K562 (cell line): ENCODE data around the gene MEOX1. TPM values are rescaled to one million over a fixed set of nuclear protein-coding genes. Genes with fewer than 3 reads are reported as not detected.

Source experiments
- ATAC-seq: fragments of 200-7000 bp; cut with Tn5 transposase; 3 replicates; pipeline ENCODE4 v1.9.1; 2020; ENCODE audit warnings: moderate library complexity
- BruUV-seq: library from RNA; stranded (reverse); fragments of 400-500 nt; replicated peaks from 2 replicates; lab custom pipeline; 2021; lab: Mats Ljungman, UMichigan
- CTCF ChIA-PET: fragments of 300-600 bp; formaldehyde crosslinking; extraction: SDS; loops from one replicate; lab custom pipeline; 2021; ENCODE audit warnings: low intra/inter-chr PET ratio; lab: Yijun Ruan, JAX
- POLR2A ChIA-PET: fragments of 300-600, 350-650 bp; sonication (Branson Sonifier 250); formaldehyde crosslinking; extraction: SDS; loops from one replicate; lab custom pipeline; 2021; ENCODE audit warnings: antibody characterized with exemption, inconsistent platforms; lab: Yijun Ruan, JAX
- DNase-seq, 4 experiments: peaks; one replicate each; pipeline versions ENCODE4 v3.0.0 to v3.0.0-alpha.2; 2011 to 2018; ENCODE audit warnings: low spot score in 3 of 4, mixed read lengths in 3 of 4; ENCODE audit errors: extremely low read depth in 1 of 4
- FAIRE-seq: peaks from 2 replicates; lab custom pipeline; 2011; peaks lifted over from hg19 to GRCh38; lab: Jason Lieb, UNC
- H2AFZ ChIP-seq: 2 replicates; pipeline ENCODE4 v1.6.0; 2011; ENCODE audit warnings: low read depth, low read length, control low read depth, inconsistent platforms
- H3K27ac ChIP-seq: fragments of 200-600 bp; 3 replicates; pipeline ENCODE4 v1.8.0; 2011; ENCODE audit warnings: low read depth, mild to moderate bottlenecking, control low read depth, inconsistent platforms, low read length, moderate library complexity, mixed read lengths; ENCODE audit errors: extremely low read depth
- H3K27me3 ChIP-seq, 2 experiments: fragments of 300-600 bp in 1 of 2; 2 replicates in 1 of 2; 3 replicates in 1 of 2; pipeline versions ENCODE4 v1.6.0 to v1.8.0; 2011; ENCODE audit warnings: inconsistent platforms in 2 of 2, low read length in 2 of 2, mild to moderate bottlenecking in 1 of 2, mixed read lengths in 1 of 2, moderate library complexity in 1 of 2; ENCODE audit not compliant: control insufficient read depth in 2 of 2, insufficient read depth in 2 of 2
- H3K36me3 ChIP-seq: fragments of 300-600 bp; 3 replicates; pipeline ENCODE4 v1.8.0; 2011; ENCODE audit warnings: mild to moderate bottlenecking, low read length, inconsistent platforms; ENCODE audit not compliant: control insufficient read depth, insufficient read depth
- H3K4me1 ChIP-seq, 2 experiments: fragments of 200-600 bp in 1 of 2; replicated peaks in 1 of 2; 2 replicates in 1 of 2; 3 replicates in 1 of 2; pipeline versions ENCODE4 v1.5.1 to v1.8.0; 2011; ENCODE audit warnings: inconsistent platforms in 2 of 2, low read length in 2 of 2, mild to moderate bottlenecking in 1 of 2, mixed read lengths in 1 of 2, moderate library complexity in 1 of 2; ENCODE audit not compliant: control insufficient read depth in 2 of 2, insufficient read depth in 2 of 2
- H3K4me2 ChIP-seq: 2 replicates; pipeline ENCODE4 v1.6.1; 2011; ENCODE audit warnings: low read length, control low read depth, inconsistent platforms, mixed read lengths; ENCODE audit not compliant: insufficient read depth
- H3K4me3 ChIP-seq: fragments of 200-600 bp; sonication (generic), shearing (Covaris generic); 2 replicates; pipeline ENCODE4 v1.5.1; 2016; ENCODE audit warnings: control low read depth, inconsistent platforms
- H3K79me2 ChIP-seq: fragments of 200-600 bp; 3 replicates; pipeline ENCODE4 v1.8.0; 2011; ENCODE audit warnings: low read length, inconsistent platforms; ENCODE audit not compliant: control insufficient read depth, insufficient read depth
- H3K9ac ChIP-seq, 2 experiments: 2 replicates each; pipeline versions ENCODE4 v1.6.0 to v1.6.1; 2011; ENCODE audit warnings: low read depth in 2 of 2, low read length in 2 of 2, control low read depth in 1 of 2, inconsistent platforms in 1 of 2, mild to moderate bottlenecking in 1 of 2, mixed read lengths in 1 of 2; ENCODE audit not compliant: insufficient read depth in 1 of 2
- H3K9me1 ChIP-seq: one replicate; pipeline ENCODE4 v1.6.0; 2011; ENCODE audit warnings: inconsistent platforms, mild to moderate bottlenecking, low read length, moderate library complexity; ENCODE audit not compliant: control insufficient read depth, insufficient read depth
- H3K9me3 ChIP-seq: replicated peaks from 2 replicates; pipeline ENCODE4 v1.5.1; 2011; ENCODE audit warnings: low read depth, low read length, inconsistent platforms; ENCODE audit not compliant: control insufficient read depth, insufficient read depth
- H4K20me1 ChIP-seq: replicated peaks from 2 replicates; pipeline ENCODE4 v1.6.1; 2011; ENCODE audit warnings: low read length, inconsistent platforms, mixed read lengths; ENCODE audit not compliant: control insufficient read depth, insufficient read depth
- ARID3A ChIP-seq: IDR thresholded peaks from 2 replicates; pipeline ENCODE4 v1.6.1; 2012; ENCODE audit warnings: low read depth, low read length, improper control_type of control experiment, borderline replicate concordance
- ATF2 ChIP-seq: sonication (generic); formaldehyde crosslinking; IDR thresholded peaks from 2 replicates; pipeline ENCODE4 v1.8.1; 2022; ENCODE audit warnings: missing genetic modification reagents
- CREB5 ChIP-seq: fragments of 250-450 bp; sonication (Bioruptor Pico); IDR thresholded peaks from 2 replicates; pipeline ENCODE4 v1.5.0; 2020; ENCODE audit warnings: mild to moderate bottlenecking
- CTCFL ChIP-seq: IDR thresholded peaks from 2 replicates; pipeline ENCODE4 v1.6.1; 2011; ENCODE audit warnings: borderline replicate concordance, low read depth, mild to moderate bottlenecking, moderate library complexity, low read length; ENCODE audit not compliant: insufficient read depth, poor library complexity, severe bottlenecking
- ETV1 ChIP-seq: fragments of 450-650 bp; conservative IDR thresholded peaks from 2 replicates; pipeline ENCODE4 v1.6.1; 2016; ENCODE audit warnings: missing genetic modification characterization, control low read depth, low read depth, missing compliant biosample characterization
- FOS ChIP-seq: IDR thresholded peaks from 3 replicates; pipeline ENCODE4 v1.6.1; 2011; ENCODE audit not compliant: insufficient read length; ENCODE audit errors: extremely low read depth
- GABPB1 ChIP-seq: sonication (generic); formaldehyde crosslinking; IDR thresholded peaks from 2 replicates; pipeline ENCODE4 v1.8.0; 2022; ENCODE audit warnings: mild to moderate bottlenecking, missing genetic modification reagents
- HIVEP1 ChIP-seq: fragments of 250-450 bp; sonication (Bioruptor Pico); IDR thresholded peaks from 2 replicates; pipeline ENCODE4 v1.4.0; 2020; ENCODE audit warnings: mild to moderate bottlenecking
- POLR2G ChIP-seq: fragments of 200-400 bp; formaldehyde crosslinking; IDR thresholded peaks from 2 replicates; pipeline ENCODE4 v1.6.1; 2017; ENCODE audit warnings: low read depth, mild to moderate bottlenecking, antibody characterized with exemption, low read length, moderate library complexity
- RFX7 ChIP-seq: fragments of 250-450 bp; sonication (Bioruptor Pico); IDR thresholded peaks from 2 replicates; pipeline ENCODE4 v1.5.1; 2021; ENCODE audit warnings: mild to moderate bottlenecking
- ZNF239 ChIP-seq: fragments of 250-450 bp; sonication (Bioruptor Pico); IDR thresholded peaks from 2 replicates; pipeline ENCODE4 v1.4.0; 2020; ENCODE audit warnings: mild to moderate bottlenecking
- ZNF696 ChIP-seq: fragments of 250-450 bp; sonication (Bioruptor Pico); conservative IDR thresholded peaks from 2 replicates; pipeline ENCODE4 v1.4.0; 2020; ENCODE audit warnings: mild to moderate bottlenecking, moderate library complexity
- WGBS: fragments of 100-300 bp; shearing (Covaris generic); methylation state at CpG from one replicate; pipeline ENCODE4 v1.1.6; 2016; ENCODE audit warnings: low coverage, mixed read lengths; ENCODE audit not compliant: insufficient coverage; ENCODE audit errors: missing lambda C conversion rate; 5-methylcytosine and 5-hydroxymethylcytosine counted together
- in situ Hi-C: fragments of 300-500 bp; cut with MboI; formaldehyde crosslinking; loops from 4 replicates; pipeline ENCODE4 v1.15.0; 2018; ENCODE audit warnings: inconsistent platforms, mixed read lengths
- intact Hi-C: fragments of 100-400 bp; cut with micrococcal nuclease; formaldehyde crosslinking; loops from 2 replicates; pipeline ENCODE4 v1.14.2; 2022
- polyA plus RNA-seq, 8 experiments: library from polyadenylated mRNA; depleted of rRNA in 4 of 8; stranded (reverse) in 5 of 8; unstranded in 3 of 8; fragments of >200 nt; fragmentation: Nextera tagmentation in 2 of 8; fragmentation: Illumina TruSeq in 1 of 8; extraction: Ambion mirVana in 2 of 8; extraction: Trizol in 1 of 8; gene quantifications; 2 replicates each; pipeline versions ENCODE4 v1.2.1 to v1.2.3, GENCODE V29; 2011 to 2014; ENCODE audit warnings: inconsistent platforms in 1 of 8, missing spikeins in 1 of 8
- total RNA-seq, 7 experiments: library from RNA; depleted of rRNA in 6 of 7; stranded (reverse); fragments of >200 nt in 6 of 7; fragmentation: Illumina TruSeq in 2 of 7; extraction: Trizol in 2 of 7; gene quantifications; 2 replicates each; pipeline versions ENCODE4 v1.2.1 to v1.2.3, GENCODE V29; 2011 to 2021; ENCODE audit warnings: low replicate concordance in 1 of 7
- TF ChIP-seq, protein P1 (sequence below): IDR thresholded peaks from 3 replicates; pipeline ENCODE4 v1.6.1; 2011; ENCODE audit warnings: borderline replicate concordance, mild to moderate bottlenecking; ENCODE audit not compliant: insufficient read length, insufficient read depth

MEOX1 gene
- total and polyA plus RNA-seq, 9 of the 15 experiments (the other 6 are each of a cell fraction or from before 2014, with no cell fraction given), result not detected

GRCh38 chr17:43702637-43703036, 40.9 kb upstream of the MEOX1 start:
- Histone ChIP-seq H4K20me1 (no peaks in the 10 kb centered on the region), H3K27ac (no peak overlapping the region), H3K4me3 (no peak overlapping the region), H3K9me3 (no peaks in the 10 kb centered on the region; the same call in 1 of the 2 replicates), H3K9me1 (no peaks in the 10 kb centered on the region), H3K36me3 (no peaks in the 10 kb centered on the region), H3K79me2 (no peaks in the 10 kb centered on the region), H3K27me3 (peaks cover 14 to 59% of the 10 kb centered on the region in 2 experiments; a peak in 4 of 5 replicates), H2AFZ (peak overlapping the region; percentile 72), H3K4me2 (peak overlapping the region; percentile 37), H3K9ac (no peak overlapping the region), H3K4me1 (peaks cover 0 to 4% of the 10 kb centered on the region in 2 experiments; a peak in 1 of 5 replicates)
- intact Hi-C loops, result no loop called here
- peak; percentile 59 to 81 (median 64) for DNase-seq
- peak; percentile 98 for ATAC-seq
- ChIA-PET CTCF (interaction anchor here (1.1 kb wide), 1 partner anchor 58 kb away, joined by 5 read pairs; no protein-coding TSS in a partner anchor), POLR2A (interaction anchor here (0.7 to 1.9 kb wide), 3 partner anchors 26 to 317 kb away, joined by 3 to 5 read pairs (median 3); no protein-coding TSS in a partner anchor)
- in situ Hi-C loops, result no loop called here
- 9% methylated on average over 4 of the region's 4 CpGs for WGBS
- no TSS peak for BruUV-seq
- FAIRE-seq, result peak; percentile 88
- TF ChIP-seq FOS (peak; percentile 72), POLR2G (no peak), CREB5 (no peak), HIVEP1 (CRISPR knock-in tag) (no peak), RFX7 (CRISPR knock-in tag) (no peak), ETV1 (tag) (no peak), ZNF239 (CRISPR knock-in tag) (no peak), CTCFL (no peak), ARID3A (no peak), ATF2 (CRISPR knock-in tag) (no peak), GABPB1 (CRISPR knock-in tag) (no peak), ZNF696 (CRISPR knock-in tag) (no peak)
- TF ChIP-seq, protein P1, sequence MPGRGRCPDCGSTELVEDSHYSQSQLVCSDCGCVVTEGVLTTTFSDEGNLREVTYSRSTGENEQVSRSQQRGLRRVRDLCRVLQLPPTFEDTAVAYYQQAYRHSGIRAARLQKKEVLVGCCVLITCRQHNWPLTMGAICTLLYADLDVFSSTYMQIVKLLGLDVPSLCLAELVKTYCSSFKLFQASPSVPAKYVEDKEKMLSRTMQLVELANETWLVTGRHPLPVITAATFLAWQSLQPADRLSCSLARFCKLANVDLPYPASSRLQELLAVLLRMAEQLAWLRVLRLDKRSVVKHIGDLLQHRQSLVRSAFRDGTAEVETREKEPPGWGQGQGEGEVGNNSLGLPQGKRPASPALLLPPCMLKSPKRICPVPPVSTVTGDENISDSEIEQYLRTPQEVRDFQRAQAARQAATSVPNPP, result no peak
